ENCODE data around the gene TEX54.

The TEX54 gene

GRCh38 chr11:62853279-62853965, 20.8 kb upstream of the TEX54 start:
- Histone ChIP-seq H3K27ac (no peak overlapping the region), H3K4me3 (ENCODE audit: low read depth in 1 of 2, low read length in 1 of 2) (no peak overlapping the region), H3K9me3 (no peaks in the 10 kb centered on the region), H3K27me3 (no peaks in the 10 kb centered on the region), H3K36me3 (peaks cover 7% of the 10 kb centered on the region), H3K4me1 (ENCODE audit: control insufficient read depth in 1 of 2, insufficient read depth in 1 of 2, low read depth in 1 of 2, low read length in 1 of 2) (peaks cover 26 to 34% of the 10 kb centered on the region in 2 experiments)
- TF ChIP-seq CTCF (IDR thresholded peaks at IDR 0.05), result no peak

GRCh38 chr11:62852523-62853188, 20.0 kb upstream of the TEX54 start:
- Histone ChIP-seq H3K4me3 (ENCODE audit: low read depth in 1 of 2, low read length in 1 of 2) (no peak overlapping the region), H3K4me1 (ENCODE audit: control insufficient read depth in 1 of 2, insufficient read depth in 1 of 2, low read depth in 1 of 2, low read length in 1 of 2) (peaks cover 26 to 34% of the 10 kb centered on the region in 2 experiments), H3K36me3 (peaks cover 7% of the 10 kb centered on the region), H3K27me3 (no peaks in the 10 kb centered on the region), H3K27ac (peak overlapping the region; percentile 33), H3K9me3 (no peaks in the 10 kb centered on the region)
- TF ChIP-seq CTCF (IDR thresholded peaks at IDR 0.05), result no peak

GRCh38 chr11:62851807-62852522, 19.3 kb upstream of the TEX54 start:
- Histone ChIP-seq H3K4me3 (ENCODE audit: low read depth in 1 of 2, low read length in 1 of 2) (no peak overlapping the region), H3K36me3 (peaks cover 7% of the 10 kb centered on the region), H3K4me1 (ENCODE audit: control insufficient read depth in 1 of 2, insufficient read depth in 1 of 2, low read depth in 1 of 2, low read length in 1 of 2) (peaks cover 25 to 34% of the 10 kb centered on the region in 2 experiments), H3K27ac (peak overlapping the region; percentile 33), H3K27me3 (no peaks in the 10 kb centered on the region), H3K9me3 (no peaks in the 10 kb centered on the region)
- TF ChIP-seq CTCF (IDR thresholded peaks at IDR 0.05), result no peak

GRCh38 chr11:62850911-62851806, 18.5 kb upstream of the TEX54 start:
- Histone ChIP-seq H3K4me1 (ENCODE audit: control insufficient read depth in 1 of 2, insufficient read depth in 1 of 2, low read depth in 1 of 2, low read length in 1 of 2) (peaks cover 17 to 26% of the 10 kb centered on the region in 2 experiments), H3K9me3 (no peaks in the 10 kb centered on the region), H3K27ac (no peak overlapping the region), H3K27me3 (no peaks in the 10 kb centered on the region), H3K36me3 (peaks cover 7% of the 10 kb centered on the region), H3K4me3 (ENCODE audit: low read depth in 1 of 2, low read length in 1 of 2) (no peak overlapping the region)
- no peak for TF ChIP-seq CTCF (IDR thresholded peaks at IDR 0.05)

GRCh38 chr11:62847767-62848314, 15.2 kb upstream of the TEX54 start:
- H3K36me3 ChIP-seq, result peaks cover 7% of the 10 kb centered on the region
- TF ChIP-seq CTCF (IDR thresholded peaks at IDR 0.05), result no peak
- H3K4me3 ChIP-seq (ENCODE audit: low read depth in 1 of 2, low read length in 1 of 2), result no peak overlapping the region
- peaks cover under 1% of the 10 kb centered on the region in 2 experiments for H3K4me1 ChIP-seq (ENCODE audit: control insufficient read depth in 1 of 2, insufficient read depth in 1 of 2, low read depth in 1 of 2, low read length in 1 of 2)
- H3K27me3 ChIP-seq, result no peaks in the 10 kb centered on the region
- no peaks in the 10 kb centered on the region for H3K9me3 ChIP-seq
- H3K27ac ChIP-seq, result no peak overlapping the region

Data from neutrophil (primary cell).